ENCODE measurements around the gene MUS81. TPM values are rescaled to one million over a fixed set of nuclear protein-coding genes. Genes with fewer than 3 reads are reported as not detected.

Gene MUS81
- total and polyA plus RNA-seq, 2 of the 13 experiments (the other 11 are each of a cell fraction or from before 2014, with no cell fraction given), result 25.6 to 30.2 TPM

GRCh38 chr11:65859812-65860277 is 388 bp upstream of the MUS81 start:
- peaks cover 19 to 44% of the 10 kb centered on the region in 2 experiments for H3K36me3 ChIP-seq (replicated peaks in 1 of 2; ENCODE audit: control insufficient read depth in 1 of 2, insufficient read depth in 2 of 2, low read length in 2 of 2)
- TF ChIP-seq DNMT3B (CRISPR knock-in tag; conservative IDR thresholded peaks at IDR 0.05), result no peak
- no peak for TF ChIP-seq IRF1 (CRISPR knock-in tag; IDR thresholded peaks at IDR 0.05; ENCODE audit: low read depth)
- 0 out of 2 replicates have a peak, but pooled peaks have one; percentile 21 for TF ChIP-seq TRIM24 (CRISPR knock-in tag; IDR thresholded peaks at IDR 0.05)
- TF ChIP-seq ZNF512 (CRISPR knock-in tag; IDR thresholded peaks at IDR 0.05), result 0 out of 2 replicates have a peak, but pooled peaks have one; percentile 50
- TF ChIP-seq ATF5 (CRISPR knock-in tag; IDR thresholded peaks at IDR 0.05; ENCODE audit: low read depth), result 0 out of 2 replicates have a peak, but pooled peaks have one; percentile 28
- TF ChIP-seq ZNF34 (CRISPR knock-in tag; IDR thresholded peaks at IDR 0.05; ENCODE audit: borderline replicate concordance), result no peak
- TF ChIP-seq THAP9 (CRISPR knock-in tag; IDR thresholded peaks at IDR 0.05; ENCODE audit: borderline replicate concordance), result no peak
- TF ChIP-seq DPF2 (CRISPR knock-in tag; IDR thresholded peaks at IDR 0.05; ENCODE audit: borderline replicate concordance, low read depth), result no peak
- no peak for TF ChIP-seq REPIN1 (CRISPR knock-in tag; IDR thresholded peaks at IDR 0.05; ENCODE audit: borderline replicate concordance, low read depth)
- TF ChIP-seq HINFP (CRISPR knock-in tag; IDR thresholded peaks at IDR 0.05; ENCODE audit: low read depth), result peak; percentile 5; the same call in 1 of the 2 replicates
- TF ChIP-seq SP140L (CRISPR knock-in tag; IDR thresholded peaks at IDR 0.05; ENCODE audit: borderline replicate concordance), result no peak
- TF ChIP-seq NCOR1 (IDR thresholded peaks at IDR 0.05; ENCODE audit: borderline replicate concordance, low read length), result no peak
- 0 out of 2 replicates have a peak, but pooled peaks have one; percentile 1 for TF ChIP-seq NR0B2 (CRISPR knock-in tag; IDR thresholded peaks at IDR 0.05)
- no peak; the same call in 1 of the 2 replicates for TF ChIP-seq EEA1 (CRISPR knock-in tag; IDR thresholded peaks at IDR 0.05; ENCODE audit: borderline replicate concordance)

More at GRCh38 chr11:65859812-65860277, 388 bp upstream of the MUS81 start:
- Histone ChIP-seq H2AFZ (ENCODE audit: low read length) (no peak overlapping the region), H3K9me3 (ENCODE audit: low read length) (no peaks in the 10 kb centered on the region), H3K79me2 (ENCODE audit: insufficient read depth, low read length) (peaks cover 32% of the 10 kb centered on the region), H4K20me1 (ENCODE audit: insufficient read depth, low read length) (peaks cover 28% of the 10 kb centered on the region), H3K27me3 (ENCODE audit: control insufficient read depth in 1 of 2, insufficient read depth in 2 of 2, low read length in 2 of 2) (no peaks in the 10 kb centered on the region; a peak in 1 of 5 replicates), H3K27ac (ENCODE audit: extremely low read length, insufficient read depth, low read length) (peak overlapping the region; percentile 90), H3K9ac (ENCODE audit: insufficient read depth, low read depth, low read length) (peak overlapping the region; percentile 89), H3K4me2 (ENCODE audit: low read depth, low read length) (peak overlapping the region; percentile 100), H3K4me3 (replicated peaks in 1 of 3; ENCODE audit: insufficient read depth in 1 of 3, low read depth in 2 of 3, low read length in 3 of 3) (peak overlapping the region; percentile 80 to 99 (median 89)), H3K4me1 (ENCODE audit: insufficient read depth, low read length) (peaks cover 47% of the 10 kb centered on the region)
- intact Hi-C loops (cut with micrococcal nuclease; ENCODE audit: unreplicated experiment), result loop anchor here (2.0 kb wide), 1 partner anchor 29 kb away; the partner anchor contains the start of gene FIBP
- FAIRE-seq (no peak), ATAC-seq (no peak), DNase-seq (ENCODE audit: low spot score) (no peak)
- POLR2A ChIA-PET, result interaction anchor here (0.6 to 5.4 kb wide), 30 partner anchors 10 to 1014 kb away, joined by 3 to 81 read pairs (median 4); partner anchors contain the start of genes AP5B1, BANF1, CCDC85B and EFEMP2
- no TSS peak for BruUV-seq (replicated peaks)
- 3% methylated on average over 16 of the region's 16 CpGs for WGBS (ENCODE audit: low lambda C conversion rate)
- CTCF ChIA-PET (ENCODE audit: low intra/inter-chr PET ratio, low total read pairs), result interaction anchor here (0.9 to 1.9 kb wide), 4 partner anchors 25 to 149 kb away, joined by 3 to 7 read pairs (median 5); no protein-coding TSS in a partner anchor
- in situ Hi-C loops (cut with HindIII; ENCODE audit: extremely low pct_ligation_motif_present, low pct_unique_long_range_greater_than_20kb), result loop anchor here (10.0 kb wide), 1 partner anchor 305 kb away; the partner anchor contains the start of gene LTBP3

Measured in HepG2 (cell line).